Neural cell (in vitro differentiated cells): Measurements from ENCODE around the gene SOCS4.

Source experiments
- EP300 ChIP-seq: fragments of 450-650 bp; conservative IDR thresholded peaks from 2 replicates; pipeline ENCODE4 v1.6.1; 2014; ENCODE audit warnings: antibody characterized with exemption, mild to moderate bottlenecking, moderate library complexity; ENCODE audit not compliant: poor library complexity, severe bottlenecking
- EZH2 ChIP-seq: fragments of 200-600, 300-800 bp; shearing (Covaris generic), sonication (generic); IDR thresholded peaks from 2 replicates; pipeline ENCODE4 v1.6.1; 2014; ENCODE audit warnings: antibody characterized with exemption, low read length, borderline replicate concordance, mild to moderate bottlenecking; ENCODE audit not compliant: insufficient read depth, poor library complexity, severe bottlenecking
- MXI1 ChIP-seq: fragments of 450-650 bp; conservative IDR thresholded peaks from 2 replicates; pipeline ENCODE4 v1.6.1; 2014; ENCODE audit warnings: antibody characterized with exemption, mild to moderate bottlenecking; ENCODE audit not compliant: poor library complexity, severe bottlenecking
- POLR2AphosphoS5 ChIP-seq: IDR thresholded peaks from 2 replicates; pipeline ENCODE4 v1.6.1; 2012
- RAD21 ChIP-seq: fragments of 450-650 bp; conservative IDR thresholded peaks from 2 replicates; pipeline ENCODE4 v1.6.1; 2014; ENCODE audit warnings: antibody characterized with exemption, mild to moderate bottlenecking, moderate library complexity
- SMC3 ChIP-seq: fragments of 450-650 bp; conservative IDR thresholded peaks from 2 replicates; pipeline ENCODE4 v1.6.1; 2014; ENCODE audit warnings: antibody characterized with exemption, mild to moderate bottlenecking, moderate library complexity; ENCODE audit not compliant: poor library complexity
- TAF1 ChIP-seq: IDR thresholded peaks from 2 replicates; pipeline ENCODE4 v1.6.1; 2012; ENCODE audit warnings: low read depth
- TF ChIP-seq, protein P1 (sequence below): fragments of 450-650 bp; IDR thresholded peaks from 2 replicates; pipeline ENCODE4 v1.5.1; 2014; ENCODE audit warnings: antibody characterized with exemption, mild to moderate bottlenecking, moderate library complexity; ENCODE audit not compliant: poor library complexity, severe bottlenecking
- TF ChIP-seq, protein P2 (sequence below): IDR thresholded peaks from 2 replicates; pipeline ENCODE4 v1.6.1; 2012; ENCODE audit warnings: borderline replicate concordance

DNA sequence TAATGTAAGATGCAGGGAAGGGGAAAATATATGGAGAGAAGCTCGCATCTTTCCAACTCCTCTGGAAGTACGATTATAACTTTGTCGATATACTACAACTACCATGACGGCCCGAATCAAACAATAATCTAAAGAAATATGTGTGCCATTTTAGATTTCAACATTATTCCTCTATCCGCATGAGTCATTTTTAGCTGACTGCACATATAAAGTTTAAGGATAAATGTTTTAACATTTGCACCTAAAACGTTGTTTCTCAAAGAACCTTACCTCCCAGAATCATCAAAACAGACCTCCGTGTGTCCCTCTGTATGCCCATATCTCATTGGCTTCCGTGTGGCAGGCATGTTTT is 619 bp upstream of the SOCS4 start:
- TF ChIP-seq, protein P1, sequence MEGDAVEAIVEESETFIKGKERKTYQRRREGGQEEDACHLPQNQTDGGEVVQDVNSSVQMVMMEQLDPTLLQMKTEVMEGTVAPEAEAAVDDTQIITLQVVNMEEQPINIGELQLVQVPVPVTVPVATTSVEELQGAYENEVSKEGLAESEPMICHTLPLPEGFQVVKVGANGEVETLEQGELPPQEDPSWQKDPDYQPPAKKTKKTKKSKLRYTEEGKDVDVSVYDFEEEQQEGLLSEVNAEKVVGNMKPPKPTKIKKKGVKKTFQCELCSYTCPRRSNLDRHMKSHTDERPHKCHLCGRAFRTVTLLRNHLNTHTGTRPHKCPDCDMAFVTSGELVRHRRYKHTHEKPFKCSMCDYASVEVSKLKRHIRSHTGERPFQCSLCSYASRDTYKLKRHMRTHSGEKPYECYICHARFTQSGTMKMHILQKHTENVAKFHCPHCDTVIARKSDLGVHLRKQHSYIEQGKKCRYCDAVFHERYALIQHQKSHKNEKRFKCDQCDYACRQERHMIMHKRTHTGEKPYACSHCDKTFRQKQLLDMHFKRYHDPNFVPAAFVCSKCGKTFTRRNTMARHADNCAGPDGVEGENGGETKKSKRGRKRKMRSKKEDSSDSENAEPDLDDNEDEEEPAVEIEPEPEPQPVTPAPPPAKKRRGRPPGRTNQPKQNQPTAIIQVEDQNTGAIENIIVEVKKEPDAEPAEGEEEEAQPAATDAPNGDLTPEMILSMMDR, result no peak
- TF ChIP-seq, protein P2, sequence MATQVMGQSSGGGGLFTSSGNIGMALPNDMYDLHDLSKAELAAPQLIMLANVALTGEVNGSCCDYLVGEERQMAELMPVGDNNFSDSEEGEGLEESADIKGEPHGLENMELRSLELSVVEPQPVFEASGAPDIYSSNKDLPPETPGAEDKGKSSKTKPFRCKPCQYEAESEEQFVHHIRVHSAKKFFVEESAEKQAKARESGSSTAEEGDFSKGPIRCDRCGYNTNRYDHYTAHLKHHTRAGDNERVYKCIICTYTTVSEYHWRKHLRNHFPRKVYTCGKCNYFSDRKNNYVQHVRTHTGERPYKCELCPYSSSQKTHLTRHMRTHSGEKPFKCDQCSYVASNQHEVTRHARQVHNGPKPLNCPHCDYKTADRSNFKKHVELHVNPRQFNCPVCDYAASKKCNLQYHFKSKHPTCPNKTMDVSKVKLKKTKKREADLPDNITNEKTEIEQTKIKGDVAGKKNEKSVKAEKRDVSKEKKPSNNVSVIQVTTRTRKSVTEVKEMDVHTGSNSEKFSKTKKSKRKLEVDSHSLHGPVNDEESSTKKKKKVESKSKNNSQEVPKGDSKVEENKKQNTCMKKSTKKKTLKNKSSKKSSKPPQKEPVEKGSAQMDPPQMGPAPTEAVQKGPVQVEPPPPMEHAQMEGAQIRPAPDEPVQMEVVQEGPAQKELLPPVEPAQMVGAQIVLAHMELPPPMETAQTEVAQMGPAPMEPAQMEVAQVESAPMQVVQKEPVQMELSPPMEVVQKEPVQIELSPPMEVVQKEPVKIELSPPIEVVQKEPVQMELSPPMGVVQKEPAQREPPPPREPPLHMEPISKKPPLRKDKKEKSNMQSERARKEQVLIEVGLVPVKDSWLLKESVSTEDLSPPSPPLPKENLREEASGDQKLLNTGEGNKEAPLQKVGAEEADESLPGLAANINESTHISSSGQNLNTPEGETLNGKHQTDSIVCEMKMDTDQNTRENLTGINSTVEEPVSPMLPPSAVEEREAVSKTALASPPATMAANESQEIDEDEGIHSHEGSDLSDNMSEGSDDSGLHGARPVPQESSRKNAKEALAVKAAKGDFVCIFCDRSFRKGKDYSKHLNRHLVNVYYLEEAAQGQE, result no peak
- no peak for TF ChIP-seq POLR2AphosphoS5
- no peak for TF ChIP-seq TAF1
- no peak for TF ChIP-seq EZH2
- TF ChIP-seq RAD21, result no peak
- no peak for TF ChIP-seq SMC3
- TF ChIP-seq EP300, result no peak
- TF ChIP-seq MXI1, result no peak
